GM21825 (cell line): ENCODE results near the gene UBE3C.

Experiments
- ATAC-seq: cut with Tn5 transposase; IDR thresholded peaks from one replicate; pipeline ENCODE4 v1.9.1; 2021; ENCODE audit warnings: mild to moderate bottlenecking, moderate library complexity; ENCODE audit not compliant: unreplicated experiment

The UBE3C gene

DNA sequence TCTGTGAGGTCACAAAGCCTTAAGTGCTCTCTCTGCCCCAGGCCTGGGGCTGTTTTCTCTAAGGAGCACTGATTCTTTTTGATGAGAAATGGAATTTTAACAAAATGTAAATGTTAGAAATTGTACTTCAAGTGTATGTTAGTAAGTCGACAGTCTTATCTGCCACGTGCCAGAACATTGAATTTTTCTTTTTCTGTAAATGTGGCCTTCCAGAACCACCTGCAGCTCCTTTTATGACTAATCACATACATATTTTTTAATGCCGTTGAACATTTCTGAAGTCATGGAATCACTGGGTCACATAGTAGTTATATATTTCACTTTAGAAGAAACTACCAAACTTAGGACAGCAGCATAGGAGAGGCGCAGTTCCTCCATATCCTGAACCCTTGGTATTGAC, 38.0 kb downstream of the UBE3C start:
- no peak for ATAC-seq

DNA sequence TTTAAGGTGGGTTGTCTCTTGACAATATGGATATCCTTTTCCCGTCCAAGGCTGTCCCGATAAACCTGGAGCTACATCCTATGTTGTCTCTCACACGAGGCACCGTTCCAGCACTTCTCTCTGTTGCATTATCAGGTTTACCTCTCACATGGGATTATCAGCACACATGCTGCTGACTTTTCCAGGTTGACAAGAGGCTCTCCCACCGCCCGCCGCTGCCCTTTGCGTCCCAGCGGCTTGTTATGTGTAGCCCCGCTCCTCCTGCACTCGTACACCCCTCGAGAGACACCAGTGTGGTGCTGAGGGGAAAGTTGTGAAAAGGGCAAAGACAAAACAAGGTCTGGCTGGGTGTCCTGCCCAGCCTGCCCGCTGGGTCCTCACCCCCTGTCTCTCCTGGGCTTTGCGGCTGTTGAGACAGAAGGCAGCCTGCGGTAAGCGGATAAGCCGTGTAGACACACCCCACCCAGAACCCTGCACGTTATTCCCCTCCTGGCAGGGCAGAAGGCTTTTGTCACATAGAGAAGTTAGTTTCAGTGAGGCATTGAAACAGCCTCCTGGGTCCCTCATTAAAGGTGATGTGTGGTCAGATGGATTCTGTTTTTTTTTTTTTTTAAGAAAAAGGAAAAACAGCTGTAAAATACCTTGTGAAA, 38.7 kb downstream of the UBE3C start:
- no peak for ATAC-seq

DNA sequence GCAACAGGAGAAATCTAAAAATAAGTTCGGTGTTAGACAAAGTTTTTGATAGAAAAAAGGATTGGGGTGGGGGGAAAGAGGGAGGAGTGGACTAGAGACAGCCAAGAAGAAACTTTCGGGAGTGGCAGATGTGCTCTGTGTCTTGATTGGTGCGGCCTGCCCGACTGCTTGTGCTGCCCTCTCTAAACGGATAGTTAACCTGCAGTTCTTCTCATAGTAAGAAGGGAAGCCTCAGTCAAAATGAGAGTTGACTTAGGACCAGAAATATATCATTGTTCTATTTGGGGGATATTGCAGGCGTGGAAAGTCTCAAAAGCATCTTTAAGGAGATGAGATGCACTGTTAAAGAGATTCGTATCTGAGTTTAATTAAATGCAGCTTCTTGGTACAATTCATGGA, 39.3 kb downstream of the UBE3C start:
- no peak for ATAC-seq

DNA sequence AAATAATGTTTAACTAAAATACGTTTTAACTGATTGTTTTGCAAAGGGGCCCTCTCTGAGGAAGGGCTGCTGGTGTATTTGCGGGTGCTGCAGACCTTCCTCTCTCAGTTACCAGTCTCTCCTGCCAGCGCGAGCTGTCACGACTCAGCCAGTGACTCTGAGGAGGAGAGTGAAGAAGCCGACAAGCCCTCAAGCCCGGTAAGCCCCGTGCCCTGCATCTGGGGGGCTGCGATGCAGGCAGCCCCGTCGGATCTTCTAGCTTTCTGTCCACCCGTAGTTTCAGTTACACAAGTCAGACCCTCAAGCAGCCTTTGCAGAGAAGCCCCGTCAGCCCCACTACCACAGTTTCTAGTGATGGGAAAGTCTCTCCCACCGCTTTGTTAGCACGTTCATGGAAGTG, 45.1 kb downstream of the UBE3C start:
- ATAC-seq, result no peak

DNA sequence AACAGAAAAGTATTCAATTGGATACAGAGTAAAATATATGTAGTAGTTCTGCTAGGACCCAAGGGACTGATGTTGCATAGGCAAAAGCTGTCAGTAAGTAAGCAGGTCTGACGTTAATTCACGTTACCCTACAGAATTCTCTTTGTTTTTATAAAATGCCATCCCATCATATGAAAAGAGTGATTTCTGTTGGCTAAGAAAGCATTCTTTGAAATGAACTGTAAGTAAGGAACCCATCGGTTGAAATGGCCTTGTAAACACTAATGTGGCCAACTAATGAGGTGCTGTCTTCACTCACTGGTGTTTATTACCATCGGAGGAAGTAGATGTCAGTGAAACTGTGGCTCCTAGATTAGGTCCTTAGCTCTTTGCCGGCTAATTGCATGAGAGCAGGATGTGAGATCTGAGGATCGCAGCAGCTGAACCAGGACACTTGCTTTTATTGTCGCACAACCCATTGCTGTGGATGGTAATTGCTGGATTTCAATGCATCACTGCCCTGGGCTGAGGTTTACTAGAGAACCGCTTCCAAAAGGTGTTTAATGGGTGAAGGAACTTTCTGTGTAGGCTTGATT, 49.5 kb downstream of the UBE3C start:
- ATAC-seq, result no peak

DNA sequence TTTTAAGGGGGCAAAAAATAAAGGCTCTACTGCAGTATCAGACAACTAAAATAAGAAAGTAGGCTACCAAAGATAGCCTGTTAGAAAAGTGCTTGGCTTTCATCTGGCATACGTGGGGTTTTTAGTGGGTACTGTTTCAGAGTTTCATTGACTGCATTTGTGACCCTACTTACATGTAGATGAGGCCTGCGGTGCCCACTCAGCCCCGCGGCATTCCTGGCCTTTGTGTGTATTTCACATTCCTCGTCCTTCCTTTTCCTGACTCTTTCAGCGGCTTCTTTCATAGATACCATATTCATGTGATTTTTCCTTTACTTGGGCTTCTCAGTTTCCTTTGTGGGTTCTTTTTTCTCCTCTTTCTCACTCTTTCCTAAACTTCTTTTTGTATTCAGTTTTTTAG, 50.7 kb downstream of the UBE3C start:
- ATAC-seq, result no peak

DNA sequence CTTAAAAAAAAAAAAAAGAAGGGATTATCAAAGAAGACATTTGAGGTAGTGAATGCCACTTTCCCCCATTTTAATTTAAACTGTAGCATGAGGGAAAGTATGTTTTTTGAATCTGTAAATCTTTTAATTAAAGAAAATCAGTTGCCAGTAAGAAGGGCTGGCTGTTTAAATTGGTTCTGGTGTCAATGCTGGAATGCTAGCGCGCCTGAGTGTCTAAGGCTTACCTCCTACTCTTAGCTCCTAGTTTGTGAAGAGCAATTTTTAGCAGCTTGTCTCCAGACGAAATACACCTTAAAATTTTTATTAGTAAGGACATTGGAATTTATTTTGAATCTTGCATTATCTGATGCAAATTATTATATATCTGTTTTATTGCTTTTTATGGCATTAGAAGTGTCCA, 54.1 kb downstream of the UBE3C start:
- ATAC-seq, result no peak

DNA sequence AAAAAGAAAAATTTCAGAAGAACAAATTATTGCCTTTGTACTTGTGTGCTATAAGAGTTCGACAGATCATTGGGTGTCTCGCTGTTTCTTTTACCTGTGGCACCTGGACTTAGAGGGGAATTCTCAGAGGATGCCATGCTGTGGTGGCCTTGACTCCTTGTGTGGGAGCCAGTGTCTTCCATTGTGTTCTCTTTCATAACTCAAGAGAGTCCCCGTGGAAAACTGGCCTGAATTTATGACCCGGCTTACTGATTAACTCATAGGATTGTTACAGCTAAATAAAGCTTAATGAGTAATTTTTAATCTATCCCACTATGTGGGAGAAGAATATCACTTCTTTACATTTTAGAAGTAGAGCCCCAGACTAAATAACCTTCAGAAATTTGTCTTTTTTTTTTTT, 54.5 kb downstream of the UBE3C start:
- ATAC-seq, result no peak

DNA sequence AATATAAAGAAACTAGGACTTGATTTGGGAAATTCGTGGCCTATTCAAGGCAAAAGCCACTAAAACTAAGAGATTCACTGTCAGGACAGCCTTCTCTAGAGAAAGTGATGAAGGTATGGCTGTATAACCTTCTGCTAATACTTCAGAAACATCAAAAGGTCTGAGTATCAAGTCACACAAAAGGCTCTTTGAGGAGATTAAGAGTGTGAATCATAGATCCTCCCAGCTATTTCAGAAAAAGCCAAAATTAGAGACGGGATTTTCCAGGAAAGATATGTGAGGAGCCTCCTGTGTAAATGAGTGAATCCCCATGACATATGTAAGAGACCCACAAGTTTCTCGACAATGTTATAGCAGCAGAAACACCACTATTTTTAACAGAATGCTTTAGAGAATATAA, 56.2 kb downstream of the UBE3C start:
- no peak for ATAC-seq

DNA sequence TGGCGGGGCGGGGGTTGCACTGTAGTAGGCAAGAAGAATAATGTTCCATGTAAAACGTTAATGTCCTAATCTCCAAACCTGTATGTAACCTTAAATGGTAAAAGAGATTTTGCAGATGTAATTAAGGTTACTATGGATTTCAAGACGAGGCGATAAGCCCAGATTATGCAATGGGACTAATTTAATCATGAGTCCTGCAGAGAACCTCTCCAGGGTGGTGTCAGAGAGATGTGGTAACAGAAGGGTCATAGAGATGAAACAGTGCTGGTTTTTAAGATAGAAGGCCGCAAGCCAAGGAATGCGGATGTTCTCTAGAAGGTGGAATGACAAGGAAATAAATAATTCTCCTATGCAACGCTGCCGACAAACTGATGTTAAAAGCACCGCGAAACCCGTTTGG, 57.1 kb downstream of the UBE3C start:
- ATAC-seq, result no peak

DNA sequence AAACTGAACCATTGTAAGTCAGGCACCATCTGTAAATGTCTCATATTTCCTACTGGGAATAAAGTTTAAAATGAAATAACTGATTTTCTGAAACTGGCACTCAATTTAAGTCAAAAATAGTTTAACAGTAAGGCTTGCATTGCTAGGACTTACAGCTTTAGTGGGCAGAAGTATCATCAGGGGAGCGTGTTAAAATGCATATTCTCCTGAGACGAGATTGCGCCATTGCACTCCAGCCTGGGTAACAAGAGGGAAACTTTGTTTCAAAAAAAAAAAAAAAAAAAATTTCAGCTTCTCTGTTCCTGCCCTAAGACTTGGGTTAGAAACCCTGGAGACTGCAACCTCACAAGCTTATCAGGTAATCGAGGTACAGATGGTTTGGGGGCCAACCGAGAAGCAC, 65.4 kb downstream of the UBE3C start:
- ATAC-seq, result no peak

DNA sequence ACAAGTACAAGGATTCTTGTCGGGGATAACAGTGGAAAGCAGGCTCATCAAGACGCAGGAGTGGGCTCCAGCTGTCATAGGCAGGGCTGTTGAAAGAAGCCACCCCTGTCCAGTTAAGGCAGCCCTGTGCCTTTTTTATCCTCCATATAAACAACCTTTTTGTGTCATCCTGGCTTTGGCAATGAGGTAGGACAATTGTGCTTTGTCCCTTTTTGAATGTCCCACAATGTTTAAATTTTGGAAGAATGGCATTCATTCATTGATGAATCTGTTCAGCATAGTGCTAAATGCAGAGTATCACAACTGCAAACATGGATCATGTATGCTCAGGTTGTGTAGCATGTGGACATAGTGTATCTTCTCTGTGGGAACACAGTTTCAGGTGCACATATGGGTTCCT, 66.7 kb downstream of the UBE3C start:
- no peak for ATAC-seq

DNA sequence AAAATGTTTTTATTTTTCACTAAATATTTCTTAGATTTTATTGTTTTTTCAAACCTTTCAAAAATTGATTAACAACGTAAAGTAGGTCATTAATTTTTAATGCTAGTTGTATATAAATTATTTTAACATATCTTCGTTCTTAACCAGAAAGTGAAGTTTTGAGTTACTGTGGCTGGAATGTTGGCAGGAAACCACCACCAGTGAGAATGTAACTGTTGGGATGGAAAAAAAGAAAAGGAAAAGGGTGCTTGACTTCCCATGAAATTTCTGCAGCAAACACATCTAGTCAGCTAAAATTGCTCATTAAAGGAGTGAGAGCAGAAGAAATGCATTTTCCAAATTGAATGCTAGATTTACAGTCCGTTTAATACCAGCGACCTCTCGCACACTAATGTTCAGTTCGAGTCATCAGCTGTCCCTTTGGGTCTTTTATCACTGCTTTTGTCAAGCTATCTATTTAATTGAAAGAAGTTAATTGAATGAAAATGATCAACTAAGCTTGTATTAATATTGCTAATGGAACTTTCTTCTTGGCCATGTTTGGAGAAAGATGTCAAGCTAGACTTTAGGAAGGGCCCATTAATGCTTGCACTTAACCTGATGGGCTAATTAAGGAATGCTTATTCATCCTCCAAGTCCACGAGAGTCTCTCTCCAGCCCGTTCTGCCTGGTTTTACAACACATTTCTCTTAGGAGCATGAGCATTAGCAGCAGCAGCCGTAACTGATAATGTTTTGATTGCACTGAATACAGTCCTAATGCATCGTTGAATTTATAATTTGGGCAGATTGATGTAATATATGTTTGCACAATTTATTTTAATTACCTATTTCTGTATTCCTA, 70.1 kb downstream of the UBE3C start:
- ATAC-seq, result no peak

DNA sequence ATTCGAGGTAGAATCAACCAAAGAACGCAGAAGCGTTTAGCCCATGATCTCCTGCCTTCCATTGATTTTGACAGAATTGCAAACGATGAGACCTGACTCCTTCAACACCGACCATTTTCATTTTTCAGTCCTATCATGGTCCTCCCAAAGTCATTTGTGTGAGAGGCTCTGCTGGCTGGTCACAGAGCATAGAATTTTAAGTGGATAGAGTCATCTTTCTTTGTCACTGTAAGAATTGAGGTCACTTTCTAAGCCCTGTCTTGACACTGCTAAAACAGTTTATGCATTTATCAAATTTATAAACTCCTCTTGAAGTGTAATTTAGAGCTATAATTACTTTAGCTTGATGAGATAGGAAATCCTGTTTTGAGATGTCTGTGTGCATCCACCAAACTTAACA, 72.0 kb downstream of the UBE3C start:
- no peak for ATAC-seq

DNA sequence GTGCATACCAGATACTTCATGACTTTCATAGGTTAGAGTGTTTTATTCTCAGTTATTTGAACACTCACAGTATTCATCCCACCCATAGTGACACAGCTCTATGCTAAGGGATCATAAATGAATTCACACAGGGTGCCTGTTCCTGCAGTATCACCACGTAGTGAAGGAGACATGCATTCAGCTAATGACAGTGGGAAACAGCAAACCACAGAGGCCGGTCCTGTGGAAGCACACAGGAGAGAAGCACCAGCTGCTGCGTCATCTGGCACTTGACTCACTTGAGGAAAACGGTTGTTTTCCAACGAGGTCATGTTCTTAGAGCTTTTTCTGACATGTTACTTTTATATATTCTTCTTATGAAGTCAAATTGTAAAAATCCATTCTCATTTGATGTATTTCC, 73.0 kb downstream of the UBE3C start:
- no peak for ATAC-seq

DNA sequence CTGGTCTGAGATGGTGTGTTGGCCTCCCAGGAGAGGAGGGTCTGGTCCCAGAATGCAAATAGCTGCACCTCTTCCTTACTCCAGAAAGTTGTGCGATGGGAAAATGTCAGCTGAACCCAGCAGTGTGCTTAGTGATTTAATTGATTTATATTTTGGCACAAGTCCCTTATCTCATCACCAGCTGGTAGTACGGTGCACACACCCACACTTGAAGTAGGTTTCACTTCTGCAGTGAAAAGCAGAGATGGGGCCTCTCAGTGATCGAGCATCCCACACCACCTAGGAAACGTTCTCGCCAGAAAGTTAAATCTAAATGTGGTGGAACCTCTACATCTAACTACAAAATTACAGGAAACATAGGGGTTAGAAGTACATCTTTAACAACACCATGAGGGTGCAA, 80.4 kb downstream of the UBE3C start:
- ATAC-seq, result peak; percentile 81

DNA sequence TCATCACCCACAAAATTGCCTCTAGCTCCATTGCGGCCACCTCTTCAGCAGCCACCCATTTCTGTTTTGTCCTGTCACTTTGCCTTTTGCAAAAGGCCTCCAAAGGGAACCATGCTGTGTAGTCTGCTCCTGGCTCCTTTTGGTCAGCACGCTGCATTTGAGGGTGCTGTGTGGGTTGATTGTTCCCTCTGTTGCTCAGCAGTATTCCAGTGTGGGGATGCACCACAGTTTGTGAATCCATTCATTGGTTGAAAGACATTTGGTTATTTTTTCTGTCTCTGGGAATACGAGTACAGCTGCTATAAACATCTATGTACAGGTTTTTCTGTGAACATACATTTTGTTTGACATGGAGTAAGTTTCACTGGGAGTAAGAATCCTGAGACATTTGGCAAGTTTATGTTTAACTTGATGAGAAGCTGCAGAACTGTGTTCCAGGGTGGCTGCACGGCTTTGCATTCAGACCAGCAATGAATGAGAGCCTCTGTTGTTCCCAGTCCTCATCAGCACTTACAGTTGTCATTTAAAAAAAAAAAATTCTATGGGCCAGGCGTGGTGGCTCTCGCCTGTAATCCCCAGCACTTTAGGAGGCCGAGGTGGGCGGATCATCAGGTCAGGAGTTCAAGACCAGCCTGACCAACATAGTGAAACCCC, 82.3 kb downstream of the UBE3C start:
- ATAC-seq, result no peak

DNA sequence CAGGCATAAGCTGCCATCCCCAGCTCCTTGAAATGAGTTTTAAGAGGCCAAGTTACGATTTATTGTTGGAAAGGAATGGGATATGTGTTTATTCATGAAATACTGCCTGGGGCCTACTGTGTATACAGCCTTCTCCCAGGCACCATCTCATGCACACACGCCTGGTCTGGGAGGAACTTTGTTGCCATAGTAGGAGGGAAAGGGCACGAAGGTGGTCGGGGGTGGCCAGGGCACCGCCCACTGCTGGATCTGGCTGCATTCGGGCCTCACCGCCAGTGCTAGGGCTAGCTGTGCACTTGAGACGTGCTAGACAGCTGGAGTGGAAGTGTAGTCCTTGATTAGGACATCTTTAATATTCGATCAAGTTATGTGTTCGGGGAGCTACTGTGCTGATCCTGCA, 84.0 kb downstream of the UBE3C start:
- no peak for ATAC-seq

DNA sequence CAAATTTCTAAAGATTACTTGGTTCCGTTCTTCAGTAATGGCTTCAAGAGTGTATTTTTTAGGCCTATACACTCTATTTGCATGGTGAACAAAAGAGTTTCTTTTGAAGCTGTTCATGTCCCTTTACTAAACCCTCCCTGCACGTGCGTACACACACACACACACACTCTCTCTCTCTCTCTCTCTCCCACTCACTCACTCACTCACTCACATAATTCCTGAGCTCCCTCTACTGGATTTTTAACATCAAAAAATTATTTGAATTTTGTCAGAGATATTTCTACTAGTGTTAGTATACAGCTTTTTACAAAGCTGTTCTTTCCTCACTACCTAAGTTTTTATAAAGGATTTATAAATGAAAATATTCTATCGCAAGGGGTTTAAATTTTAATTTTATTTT, 85.9 kb downstream of the UBE3C start:
- no peak for ATAC-seq

DNA sequence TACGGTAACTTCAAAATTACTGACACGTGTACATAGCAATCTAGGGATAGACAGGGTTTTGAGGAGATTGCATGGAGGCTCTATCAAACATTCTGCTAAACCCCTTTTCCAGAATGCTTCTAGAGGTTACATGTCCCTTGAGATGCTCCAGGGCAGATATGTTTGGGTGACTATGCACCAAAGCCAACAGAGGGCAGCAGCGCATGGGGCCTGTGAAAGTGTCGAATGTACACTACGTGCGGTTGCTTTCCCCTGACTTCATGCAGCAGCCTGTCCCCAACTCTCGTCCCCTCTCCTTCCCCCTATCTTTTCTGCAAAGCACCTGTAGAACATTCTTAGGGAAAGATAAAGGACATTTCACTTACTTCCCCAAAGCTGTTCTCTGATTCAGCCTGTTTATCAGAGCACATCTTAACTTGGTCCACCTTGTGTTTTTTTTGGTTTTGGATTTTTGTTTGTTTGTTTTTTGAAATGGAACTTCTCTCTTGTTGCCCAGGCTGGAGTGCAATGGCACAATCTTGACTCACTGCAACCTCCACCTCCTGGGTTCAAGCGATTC, 90.2 kb downstream of the UBE3C start:
- no peak for ATAC-seq

DNA sequence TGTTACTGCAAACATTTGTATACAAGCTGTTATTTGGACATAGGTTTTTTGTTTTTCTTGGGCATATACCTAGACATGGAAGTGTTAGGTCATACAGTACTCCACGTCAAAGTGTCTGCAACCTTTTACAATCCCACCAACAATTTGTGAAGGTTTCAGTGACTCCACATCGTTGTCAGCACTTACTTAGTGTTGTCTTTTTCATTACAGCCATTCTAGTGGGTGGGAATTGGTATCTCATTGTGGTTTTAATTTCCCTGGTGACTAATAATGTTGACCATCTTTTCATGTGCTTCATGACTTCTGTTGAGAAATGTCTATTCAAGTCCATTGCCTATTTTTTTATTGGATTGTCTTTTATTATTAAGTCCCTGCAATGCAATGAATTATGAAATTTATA, 95.0 kb downstream of the UBE3C start:
- ATAC-seq, result no peak

DNA sequence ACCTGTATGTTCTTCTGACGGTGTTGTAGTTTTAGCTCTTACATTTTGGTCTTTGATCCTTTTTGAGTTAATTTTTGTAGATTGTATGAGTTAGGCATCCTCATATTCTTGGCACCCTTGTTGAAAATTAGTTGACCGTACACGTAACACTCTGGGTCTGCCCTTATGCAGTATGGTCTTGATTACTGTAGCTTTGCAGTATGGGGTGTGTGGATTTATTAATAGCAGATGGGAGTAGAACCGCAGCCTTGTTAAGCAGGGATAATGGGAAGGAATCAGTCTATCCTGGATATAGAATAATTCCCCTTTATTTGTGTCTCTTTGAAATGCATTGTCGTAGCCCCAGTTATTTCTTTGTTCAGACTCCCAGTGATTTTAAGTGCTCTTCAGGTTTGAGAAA, 95.5 kb downstream of the UBE3C start:
- no peak for ATAC-seq
